ENCODE measurements around the gene ITGBL1.

The ITGBL1 gene

DNA sequence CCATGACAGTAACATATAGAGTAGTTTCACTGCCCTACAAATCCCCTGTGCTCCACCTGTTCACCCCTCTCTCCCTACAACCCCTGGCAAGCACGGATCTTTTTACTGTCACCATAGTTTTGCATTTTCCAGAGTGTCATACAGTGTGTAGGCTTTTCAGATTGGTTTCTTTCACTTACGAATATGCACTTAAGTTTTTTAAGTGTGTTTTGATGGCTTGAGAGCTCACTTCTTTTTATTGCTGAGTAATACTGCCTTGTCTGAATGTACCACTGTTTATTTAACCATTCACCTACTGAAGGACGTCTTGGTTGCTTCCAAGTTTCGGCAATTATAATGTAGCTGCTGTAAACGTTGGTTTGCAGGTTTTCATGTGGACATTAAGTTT, 175.1 kb downstream of the ITGBL1 start:
- H3K4me3 Mint-ChIP-seq: peak overlapping the region in 1 of 2 donors; percentile 58

DNA sequence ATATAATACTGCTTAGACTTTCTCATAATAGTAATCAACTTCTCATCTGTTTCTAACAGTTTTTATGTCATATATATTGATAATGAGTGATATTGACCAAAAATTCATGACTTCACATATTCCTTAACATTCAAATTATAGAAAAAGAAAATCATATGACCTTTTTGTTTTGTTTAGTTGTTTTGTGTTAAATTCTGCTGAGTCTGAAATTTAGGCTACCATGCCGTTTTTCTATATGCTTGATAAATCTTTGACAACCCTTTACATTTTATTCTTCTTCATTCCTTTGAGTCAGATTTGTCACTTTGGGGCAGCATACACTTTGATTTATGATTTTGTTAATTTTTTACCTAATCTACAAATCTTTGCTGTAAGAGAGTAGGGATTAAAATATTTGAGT, 176.4 kb downstream of the ITGBL1 start:
- no peak overlapping the region for H3K27ac Mint-ChIP-seq
- no peak overlapping the region for H3K4me3 Mint-ChIP-seq
- peaks cover 18 to 28% of the 10 kb centered on the region in 2 donors for H3K4me1 Mint-ChIP-seq
- no peaks in the 10 kb centered on the region for H3K36me3 Mint-ChIP-seq
- H3K9me3 Mint-ChIP-seq: no peaks in the 10 kb centered on the region
- DNase-seq (no peak), ATAC-seq (replicated peaks) (no peak)
- H3K27me3 Mint-ChIP-seq: peaks cover 0 to 12% of the 10 kb centered on the region in 2 donors

More for the DNA sequence above, 175.1 kb downstream of the ITGBL1 start:
- Mint-ChIP-seq H3K36me3 (no peaks in the 10 kb centered on the region), H3K4me1 (peaks cover 22 to 34% of the 10 kb centered on the region in 2 donors), H3K27ac (no peak overlapping the region), H3K27me3 (peaks cover 0 to 4% of the 10 kb centered on the region in 2 donors), H3K9me3 (no peaks in the 10 kb centered on the region)
- ATAC-seq (replicated peaks) (peak in 1 of 2 donors; percentile 30), DNase-seq (no peak)

DNA sequence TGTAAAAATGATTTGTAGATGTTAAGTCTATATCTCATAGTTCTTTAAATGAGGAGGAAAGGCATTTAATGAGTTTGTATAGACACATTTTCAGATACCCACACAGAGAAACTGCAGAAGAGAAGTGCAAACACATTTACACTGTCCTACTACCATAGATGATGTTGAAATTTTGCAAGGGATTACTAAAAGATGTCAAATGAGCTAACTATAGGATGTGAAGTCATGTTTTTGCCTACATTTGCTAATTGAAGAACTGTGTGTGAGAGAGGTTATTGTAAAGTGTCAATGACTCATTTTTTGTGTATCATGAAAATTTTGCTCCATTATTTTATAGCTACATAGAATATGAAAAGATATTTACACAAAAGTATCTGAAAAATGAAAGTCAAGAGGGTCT, 178.9 kb downstream of the ITGBL1 start:
- H3K4me1 Mint-ChIP-seq: peaks cover 7 to 8% of the 10 kb centered on the region in 2 donors
- no peak overlapping the region for H3K27ac Mint-ChIP-seq
- H3K27me3 Mint-ChIP-seq: peaks cover 0 to 12% of the 10 kb centered on the region in 2 donors
- H3K9me3 Mint-ChIP-seq: no peaks in the 10 kb centered on the region
- DNase-seq (no peak), ATAC-seq (replicated peaks) (no peak)
- no peaks in the 10 kb centered on the region for H3K36me3 Mint-ChIP-seq
- H3K4me3 Mint-ChIP-seq: no peak overlapping the region

DNA sequence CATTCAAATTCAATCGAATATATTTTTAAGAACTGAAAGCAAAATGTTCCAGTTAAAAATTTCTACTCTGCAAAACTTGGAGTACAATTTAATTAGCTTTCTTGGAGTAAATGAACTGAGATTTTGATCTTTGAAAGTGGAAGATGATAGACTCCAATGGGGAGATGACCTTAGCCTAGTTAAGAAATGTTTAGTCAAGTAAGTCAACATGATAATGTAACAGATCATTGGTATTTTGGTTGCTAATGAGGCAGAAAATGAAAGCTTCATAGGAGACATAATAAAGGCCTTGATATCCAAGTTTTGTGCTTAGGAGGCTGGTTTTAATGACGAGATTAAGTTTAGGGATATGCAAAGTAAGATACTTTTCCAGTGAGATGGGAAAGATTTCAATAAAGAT, 181.7 kb downstream of the ITGBL1 start:
- no peaks in the 10 kb centered on the region for H3K4me1 Mint-ChIP-seq
- H3K4me3 Mint-ChIP-seq: no peak overlapping the region
- H3K36me3 Mint-ChIP-seq: no peaks in the 10 kb centered on the region
- ATAC-seq (replicated peaks) (no peak), DNase-seq (no peak)
- no peak overlapping the region for H3K27ac Mint-ChIP-seq
- no peaks in the 10 kb centered on the region for H3K9me3 Mint-ChIP-seq
- H3K27me3 Mint-ChIP-seq: peaks cover 0 to 12% of the 10 kb centered on the region in 2 donors

DNA sequence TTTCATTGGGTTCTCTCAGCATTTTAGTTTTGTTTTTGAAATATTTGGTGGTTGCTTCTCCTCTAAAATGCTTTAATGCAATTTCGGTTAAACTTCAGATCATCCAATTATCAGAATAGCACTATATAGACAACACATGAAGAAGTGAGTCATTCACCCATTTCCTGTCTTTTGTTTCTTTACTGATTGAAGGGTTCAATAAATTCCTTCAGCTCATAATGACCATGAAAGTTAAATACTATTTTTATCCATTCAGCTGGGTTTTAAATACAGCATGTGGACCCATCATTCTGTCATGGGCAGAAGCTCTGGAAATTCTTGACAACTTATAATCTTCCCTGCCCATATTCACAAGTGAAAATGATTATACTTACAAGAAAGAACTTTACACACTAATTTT, 187.2 kb downstream of the ITGBL1 start:
- Mint-ChIP-seq H3K9me3 (no peaks in the 10 kb centered on the region), H3K4me1 (no peaks in the 10 kb centered on the region), H3K4me3 (no peak overlapping the region), H3K27me3 (peaks cover under 1 to 6% of the 10 kb centered on the region in 2 donors), H3K27ac (no peak overlapping the region), H3K36me3 (no peaks in the 10 kb centered on the region)
- ATAC-seq (replicated peaks) (no peak), DNase-seq (no peak)

DNA sequence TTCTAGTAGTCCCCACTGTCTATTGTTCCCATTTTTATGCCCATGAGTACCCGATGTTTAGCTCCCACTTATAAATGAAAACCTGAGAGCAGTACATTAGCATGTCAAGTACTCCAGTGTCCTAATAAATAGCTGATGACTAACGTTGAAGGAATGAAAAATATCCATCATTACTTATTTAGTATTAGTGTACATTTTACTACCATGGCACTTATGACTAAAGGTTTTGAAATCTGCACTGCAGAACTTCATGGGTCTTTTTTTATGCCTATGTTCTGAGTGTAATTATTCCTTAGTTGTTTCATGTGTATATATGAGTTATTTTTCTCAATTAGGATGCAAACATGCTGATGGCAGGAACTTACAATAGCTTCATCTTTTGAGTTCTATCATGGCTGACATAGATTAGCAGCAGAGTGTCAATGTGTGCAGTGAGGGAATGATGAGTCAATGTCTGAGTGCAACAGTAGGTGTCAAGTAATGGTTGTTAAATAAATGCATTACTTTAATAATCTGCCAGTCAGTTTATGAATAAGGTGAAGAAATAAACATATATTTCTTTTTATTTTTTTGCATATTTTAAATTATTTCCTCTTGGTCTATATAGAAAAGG, 188.4 kb downstream of the ITGBL1 start:
- peaks cover 10 to 11% of the 10 kb centered on the region in 2 donors for H3K27me3 Mint-ChIP-seq
- no peak overlapping the region for H3K4me3 Mint-ChIP-seq
- no peaks in the 10 kb centered on the region for H3K4me1 Mint-ChIP-seq
- H3K9me3 Mint-ChIP-seq: no peaks in the 10 kb centered on the region
- H3K36me3 Mint-ChIP-seq: no peaks in the 10 kb centered on the region
- DNase-seq: no peak
- no peak for ATAC-seq (replicated peaks)
- no peak overlapping the region for H3K27ac Mint-ChIP-seq

DNA sequence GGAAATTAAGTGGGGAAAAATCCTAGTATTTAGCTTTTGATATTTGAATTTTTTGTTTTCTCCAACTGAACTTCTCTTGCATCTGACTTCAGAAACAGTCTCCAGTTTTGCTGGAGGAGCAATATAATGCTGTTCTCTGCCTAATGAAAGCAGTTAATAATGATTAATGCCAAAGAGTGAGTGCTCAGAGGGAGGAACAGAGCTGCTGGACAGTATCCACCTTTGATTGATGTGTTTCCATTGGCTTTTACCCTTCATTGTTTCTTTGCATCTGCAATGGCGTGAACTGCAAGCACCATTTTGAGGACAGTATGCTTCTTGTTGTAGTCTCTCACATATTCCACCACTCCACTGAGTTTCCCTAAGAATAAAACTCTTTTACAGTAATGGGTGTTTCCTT, 193.4 kb downstream of the ITGBL1 start:
- Mint-ChIP-seq H3K36me3 (no peaks in the 10 kb centered on the region), H3K27ac (no peak overlapping the region), H3K27me3 (peaks cover 10 to 11% of the 10 kb centered on the region in 2 donors), H3K4me3 (no peak overlapping the region), H3K4me1 (no peaks in the 10 kb centered on the region), H3K9me3 (no peaks in the 10 kb centered on the region)
- DNase-seq (no peak), ATAC-seq (replicated peaks) (no peak)

DNA sequence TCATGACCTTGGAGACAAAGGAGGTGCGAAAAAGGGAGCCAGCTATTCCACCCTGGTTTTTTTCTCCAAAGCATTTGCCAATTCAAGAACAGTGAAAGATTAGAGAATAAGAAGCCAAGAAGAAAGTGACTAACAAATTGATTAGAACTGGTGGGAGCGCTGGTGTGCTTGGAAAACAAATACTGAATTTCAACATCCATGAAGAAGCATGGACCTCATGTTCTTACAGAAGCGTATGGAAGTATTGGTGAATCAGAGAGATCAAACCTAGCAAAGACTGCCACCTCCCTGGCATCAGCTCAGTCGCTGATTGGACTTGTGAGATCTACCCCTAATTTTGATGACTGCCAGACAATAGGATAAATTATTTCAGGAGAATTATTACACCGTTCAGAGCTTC, 195.3 kb downstream of the ITGBL1 start:
- no peak overlapping the region for H3K27ac Mint-ChIP-seq
- H3K27me3 Mint-ChIP-seq: peaks cover 11% of the 10 kb centered on the region in 2 donors
- no peak overlapping the region for H3K4me3 Mint-ChIP-seq
- no peaks in the 10 kb centered on the region for H3K4me1 Mint-ChIP-seq
- H3K36me3 Mint-ChIP-seq: no peaks in the 10 kb centered on the region
- DNase-seq: no peak
- no peak for ATAC-seq (replicated peaks)
- H3K9me3 Mint-ChIP-seq: no peaks in the 10 kb centered on the region

DNA sequence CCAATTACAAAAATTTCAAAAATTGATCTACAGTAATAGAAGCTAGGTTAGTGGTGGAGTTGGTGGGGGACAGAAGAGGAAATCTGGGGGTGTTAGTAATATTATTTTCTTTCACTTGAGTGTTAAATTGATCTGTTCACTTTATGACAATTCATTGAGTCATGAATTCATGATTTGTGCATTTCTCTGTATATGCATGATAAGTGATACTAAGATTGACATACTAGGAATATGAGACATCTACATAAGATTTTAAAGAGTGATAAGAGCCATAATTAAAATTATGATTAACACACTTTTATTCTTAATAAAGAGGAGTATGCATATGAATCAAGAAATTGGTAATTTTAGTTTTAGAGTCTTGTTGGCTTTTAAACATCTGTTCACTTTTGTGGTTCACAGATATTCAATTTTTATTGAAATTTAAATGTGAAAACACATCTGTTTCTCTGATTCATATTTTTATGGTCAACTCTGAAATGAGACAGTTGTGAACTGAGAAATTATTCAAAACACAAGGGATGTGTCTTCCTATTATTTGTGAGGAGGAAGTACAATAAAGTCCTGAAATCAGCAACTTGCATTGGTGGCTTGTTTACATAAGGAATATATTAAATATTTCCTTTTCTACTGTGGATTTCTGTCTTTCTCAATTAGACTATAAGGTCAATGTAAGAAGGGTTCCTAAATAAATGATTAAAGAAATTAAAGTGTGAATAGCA, 196.5 kb downstream of the ITGBL1 start:
- ATAC-seq (replicated peaks): no peak
- Mint-ChIP-seq H3K4me1 (no peaks in the 10 kb centered on the region), H3K36me3 (no peaks in the 10 kb centered on the region), H3K4me3 (no peak overlapping the region), H3K27me3 (peaks cover 16 to 21% of the 10 kb centered on the region in 2 donors), H3K9me3 (peaks cover 0 to 1% of the 10 kb centered on the region in 2 donors), H3K27ac (no peak overlapping the region)
- no peak for DNase-seq

DNA sequence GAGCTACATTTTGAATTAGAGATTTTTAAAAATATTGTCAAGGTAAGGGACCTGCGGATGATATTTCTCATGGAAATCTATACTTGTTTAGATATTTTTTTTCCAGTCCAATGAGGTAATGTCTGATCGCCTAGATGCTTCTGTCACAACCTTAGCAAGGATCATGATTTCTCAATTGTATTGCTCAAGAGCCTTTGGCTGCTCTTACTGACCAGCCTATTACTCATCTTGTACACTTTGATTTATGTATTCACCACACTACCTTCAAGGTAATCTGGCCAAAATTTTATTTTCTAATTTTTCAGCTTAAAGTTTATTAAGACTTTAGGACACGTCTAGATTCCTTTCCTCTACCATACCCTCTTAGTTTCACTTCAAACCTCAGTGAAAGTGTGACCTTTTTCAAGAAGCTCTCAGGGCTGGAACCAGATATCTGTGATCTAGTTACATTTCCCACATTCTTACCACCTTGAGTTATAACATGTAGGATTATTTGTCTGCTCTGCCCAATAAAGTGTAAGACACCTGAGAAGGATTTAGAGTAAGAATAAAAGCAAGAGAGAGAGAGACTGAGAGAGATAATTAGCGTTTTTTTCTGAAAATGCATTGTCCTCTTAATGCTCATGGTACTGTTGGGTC, 197.1 kb downstream of the ITGBL1 start:
- no peak overlapping the region for H3K27ac Mint-ChIP-seq
- no peak overlapping the region for H3K4me3 Mint-ChIP-seq
- no peaks in the 10 kb centered on the region for H3K36me3 Mint-ChIP-seq

DNA sequence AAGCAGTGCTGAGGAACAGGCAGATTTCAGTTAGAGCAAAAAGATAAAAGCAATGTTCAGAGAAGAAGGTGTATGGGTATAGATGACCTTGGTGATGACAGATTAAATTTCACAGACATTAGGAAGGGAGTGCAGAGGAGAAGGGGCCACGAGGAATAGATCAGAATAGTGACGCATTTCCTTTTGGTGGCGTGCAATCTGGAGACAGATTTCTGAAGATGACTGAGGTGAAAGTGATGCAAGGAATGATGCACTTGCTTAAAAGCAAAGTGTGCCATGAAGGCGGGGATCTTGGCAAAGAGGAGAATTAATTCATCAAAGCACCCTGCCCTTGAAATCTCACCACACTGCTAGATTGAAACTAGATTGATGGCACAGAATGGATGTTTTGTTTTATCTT, 202.4 kb downstream of the ITGBL1 start:
- ATAC-seq (replicated peaks) (no peak), DNase-seq (no peak)
- peaks cover 9% of the 10 kb centered on the region in 2 donors for H3K4me1 Mint-ChIP-seq
- no peak overlapping the region for H3K4me3 Mint-ChIP-seq
- no peak overlapping the region for H3K27ac Mint-ChIP-seq
- H3K27me3 Mint-ChIP-seq: peaks cover 8 to 16% of the 10 kb centered on the region in 2 donors
- H3K36me3 Mint-ChIP-seq: no peaks in the 10 kb centered on the region
- peaks cover 0 to 1% of the 10 kb centered on the region in 2 donors for H3K9me3 Mint-ChIP-seq

More for the DNA sequence above, 197.1 kb downstream of the ITGBL1 start:
- Mint-ChIP-seq H3K27me3 (peaks cover 13 to 27% of the 10 kb centered on the region in 2 donors), H3K9me3 (peaks cover 0 to 1% of the 10 kb centered on the region in 2 donors), H3K4me1 (peaks cover 0 to 2% of the 10 kb centered on the region in 2 donors)
- ATAC-seq (replicated peaks) (no peak), DNase-seq (no peak)

DNA sequence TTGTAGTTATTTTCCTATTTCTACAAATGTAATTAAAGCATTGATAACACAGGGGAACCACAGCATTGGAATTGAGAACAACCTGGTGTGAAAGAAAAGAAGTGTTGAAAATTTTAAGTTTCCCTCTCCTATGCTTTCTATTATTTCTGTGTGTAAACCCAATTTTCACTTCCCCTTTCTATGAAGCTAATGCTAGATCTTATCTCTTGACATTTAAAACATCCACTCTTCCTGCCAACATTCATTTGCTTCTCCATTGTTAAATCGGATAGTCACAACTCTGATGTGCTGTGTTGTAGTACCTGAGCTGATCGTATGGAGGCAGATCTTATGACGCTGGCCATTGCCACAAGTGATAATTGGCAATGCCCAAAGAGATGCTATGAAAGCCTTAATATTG, 203.0 kb downstream of the ITGBL1 start:
- Mint-ChIP-seq H3K27ac (no peak overlapping the region), H3K27me3 (peaks cover 8 to 16% of the 10 kb centered on the region in 2 donors), H3K36me3 (no peaks in the 10 kb centered on the region), H3K4me1 (peaks cover 9% of the 10 kb centered on the region in 2 donors), H3K4me3 (no peak overlapping the region), H3K9me3 (peaks cover 0 to 1% of the 10 kb centered on the region in 2 donors)
- ATAC-seq (replicated peaks) (peak; percentile 42 to 50), DNase-seq (no peak)

DNA sequence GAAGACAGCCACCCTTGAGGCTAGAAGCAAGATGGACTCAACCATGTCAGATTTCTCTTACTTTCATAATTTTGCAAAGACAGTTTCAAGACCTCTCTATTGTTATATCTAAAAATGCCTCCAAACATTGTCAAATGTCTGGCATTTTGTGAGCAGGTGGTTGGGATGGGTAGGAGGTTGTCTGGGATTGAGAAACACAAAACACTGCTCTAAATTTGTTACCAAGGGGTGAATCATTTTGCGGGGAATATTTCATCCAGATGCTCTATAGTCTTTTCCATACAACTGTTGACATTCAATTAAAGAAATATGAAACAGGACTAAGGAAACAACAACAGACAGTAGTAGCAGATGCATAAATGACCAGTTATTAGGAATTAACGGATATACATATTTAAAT, 208.2 kb downstream of the ITGBL1 start:
- H3K9me3 Mint-ChIP-seq: no peaks in the 10 kb centered on the region
- ATAC-seq (replicated peaks): no peak
- H3K27ac Mint-ChIP-seq: no peak overlapping the region
- peaks cover under 1 to 4% of the 10 kb centered on the region in 2 donors for H3K4me1 Mint-ChIP-seq
- H3K36me3 Mint-ChIP-seq: no peaks in the 10 kb centered on the region
- DNase-seq: no peak
- H3K27me3 Mint-ChIP-seq: peaks cover 0 to 3% of the 10 kb centered on the region in 2 donors
- no peak overlapping the region for H3K4me3 Mint-ChIP-seq

DNA sequence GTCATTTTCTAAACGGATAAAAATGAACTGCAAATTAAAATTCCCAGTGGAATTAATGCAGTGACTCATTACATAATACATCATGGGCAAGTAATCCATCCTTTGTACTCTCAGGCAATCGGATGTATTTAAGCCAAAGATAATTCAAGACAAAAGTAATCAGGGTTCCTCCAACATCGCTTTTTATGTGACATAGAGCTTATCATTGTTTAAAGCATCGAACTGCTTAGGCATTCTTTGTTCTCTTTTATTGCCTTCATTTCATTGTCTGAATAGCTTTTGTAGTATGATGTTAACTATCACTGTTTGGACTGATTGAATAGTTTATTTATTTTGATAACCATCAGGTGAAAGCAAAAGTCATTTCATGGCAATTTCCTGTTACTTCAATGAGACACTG, 209.4 kb downstream of the ITGBL1 start:
- Mint-ChIP-seq H3K4me3 (no peak overlapping the region), H3K9me3 (peaks cover 0 to 2% of the 10 kb centered on the region in 2 donors), H3K4me1 (no peaks in the 10 kb centered on the region), H3K27ac (no peak overlapping the region), H3K36me3 (no peaks in the 10 kb centered on the region), H3K27me3 (peaks cover 7 to 9% of the 10 kb centered on the region in 2 donors)
- ATAC-seq (replicated peaks) (no peak), DNase-seq (no peak)
